HCT116 (cell line): ENCODE measurements around the gene NSRP1. TPM values are rescaled to one million over a fixed set of nuclear protein-coding genes. Genes with fewer than 3 reads are reported as not detected.

Experiments used
- ATAC-seq: fragments of 200-7000 bp; cut with Tn5 transposase; 2 replicates; pipeline ENCODE4 v1.9.1; 2020; ENCODE audit warnings: mild to moderate bottlenecking, moderate library complexity
- BruUV-seq: library from RNA; stranded (reverse); fragments of 400-500 nt; replicated peaks from 2 replicates; lab custom pipeline; 2021; lab: Mats Ljungman, UMichigan
- CTCF ChIA-PET: fragments of 300-600 bp; sonication (Branson Sonifier 250); formaldehyde crosslinking; loops from one replicate; lab custom pipeline; 2021; ENCODE audit warnings: antibody characterized with exemption; lab: Charles Lee
- POLR2A ChIA-PET: fragments of 300-600, 350-600 bp; sonication (Branson Sonifier 250); formaldehyde crosslinking; loops from one replicate; lab custom pipeline; 2021; ENCODE audit warnings: antibody characterized with exemption; lab: Charles Lee
- RAD21 ChIA-PET, 2 experiments: fragments of 300-600 bp; sonication (Branson Sonifier 250); formaldehyde crosslinking; loops; one replicate each; lab custom pipeline; 2023; ENCODE audit warnings: low total read pairs in 2 of 2; ENCODE audit not compliant: uncharacterized antibody in 2 of 2, unreplicated experiment in 2 of 2, low non-redundant PET in 1 of 2; lab: Charles Lee
- DNase-seq: peaks from one replicate; pipeline ENCODE4 v3.0.0-alpha.2; 2010; ENCODE audit warnings: low read depth, low spot score
- H2AFZ ChIP-seq: fragments of 200-600 bp; shearing (Covaris generic), sonication (generic); 2 replicates; pipeline ENCODE4 v1.6.1; 2017; ENCODE audit warnings: low read depth, mixed run types, mixed read lengths, antibody characterized with exemption, low read length; ENCODE audit not compliant: poor library complexity, severe bottlenecking
- H3K27ac ChIP-seq: 2 replicates; pipeline ENCODE4 v1.5.1; 2012; ENCODE audit warnings: low read depth, low read length
- H3K27me3 ChIP-seq: fragments of 200-600 bp; sonication (generic); 2 replicates; pipeline ENCODE4 v1.6.1; 2016; ENCODE audit warnings: mixed run types, low read length, mixed read lengths; ENCODE audit not compliant: insufficient read depth
- H3K36me3 ChIP-seq, 2 experiments: fragments of 200-500 bp in 1 of 2; fragments of 200-600 bp in 1 of 2; sonication (Bioruptor generic) in 1 of 2; sonication (generic) in 1 of 2; 2 replicates each; pipeline versions ENCODE4 v1.5.1 to v1.6.1; 2014 to 2016; ENCODE audit warnings: low read length in 2 of 2, inconsistent platforms in 1 of 2, mixed read lengths in 1 of 2, mixed run types in 1 of 2; ENCODE audit not compliant: insufficient read depth in 2 of 2, control insufficient read depth in 1 of 2
- H3K4me1 ChIP-seq, 2 experiments: fragments of 200-600 bp in 1 of 2; sonication (generic) in 1 of 2; 2 replicates each; pipeline versions ENCODE4 v1.5.1 to v1.6.1; 2012 to 2017; ENCODE audit warnings: low read length in 2 of 2, inconsistent platforms in 1 of 2, mild to moderate bottlenecking in 1 of 2, mixed read lengths in 1 of 2, mixed run types in 1 of 2, moderate library complexity in 1 of 2; ENCODE audit not compliant: insufficient read depth in 2 of 2, control insufficient read depth in 1 of 2
- H3K4me2 ChIP-seq: fragments of 200-600 bp; sonication (generic); 2 replicates; pipeline ENCODE4 v1.6.1; 2017; ENCODE audit warnings: mixed run types, low read length, mixed read lengths
- H3K4me3 ChIP-seq, 2 experiments: fragments of 200-600 bp in 1 of 2; sonication (generic) in 1 of 2; replicated peaks in 1 of 2; 2 replicates each; pipeline ENCODE4 v1.5.1; 2011 to 2016; ENCODE audit warnings: low read length in 2 of 2, control low read depth in 1 of 2, low read depth in 1 of 2, mild to moderate bottlenecking in 1 of 2, mixed read lengths in 1 of 2, mixed run types in 1 of 2
- H3K79me2 ChIP-seq: fragments of 200-600 bp; sonication (generic); 2 replicates; pipeline ENCODE4 v1.6.1; 2017; ENCODE audit warnings: mild to moderate bottlenecking, mixed run types, low read length, moderate library complexity, mixed read lengths; ENCODE audit not compliant: insufficient read depth
- H3K9ac ChIP-seq: fragments of 200-600 bp; sonication (generic); 2 replicates; pipeline ENCODE4 v1.6.1; 2016; ENCODE audit warnings: low read length, mixed read lengths
- H3K9me2 ChIP-seq: fragments of 200-600 bp; sonication (generic), shearing (Covaris generic); 2 replicates; pipeline ENCODE4 v1.6.1; 2017; ENCODE audit warnings: mixed run types, mild to moderate bottlenecking, moderate library complexity; ENCODE audit not compliant: insufficient read depth
- H3K9me3 ChIP-seq, 2 experiments: fragments of 200-500 bp in 1 of 2; fragments of 200-600 bp in 1 of 2; sonication (Bioruptor generic) in 1 of 2; sonication (generic) in 1 of 2; 2 replicates each; pipeline ENCODE4 v1.6.1; 2014 to 2017; ENCODE audit warnings: low read length in 2 of 2, mixed read lengths in 2 of 2, inconsistent platforms in 1 of 2, low read depth in 1 of 2, mild to moderate bottlenecking in 1 of 2, mixed run types in 1 of 2, moderate library complexity in 1 of 2; ENCODE audit not compliant: control insufficient read depth in 1 of 2, insufficient read depth in 1 of 2
- H4K20me1 ChIP-seq: fragments of 200-600 bp; sonication (generic), shearing (Covaris generic); 2 replicates; pipeline ENCODE4 v1.6.1; 2017; ENCODE audit warnings: mixed run types, mild to moderate bottlenecking, moderate library complexity; ENCODE audit not compliant: insufficient read depth
- CEBPB ChIP-seq: IDR thresholded peaks from 2 replicates; pipeline ENCODE4 v1.6.1; 2012; ENCODE audit warnings: low read depth
- EGR1 ChIP-seq: IDR thresholded peaks from 2 replicates; pipeline ENCODE4 v1.6.1; 2012; ENCODE audit warnings: low read depth
- ELF1 ChIP-seq: IDR thresholded peaks from 2 replicates; pipeline ENCODE4 v1.6.1; 2012; ENCODE audit warnings: low read depth, borderline replicate concordance
- EZH2phosphoT487 ChIP-seq: fragments of 200-600 bp; IDR thresholded peaks from 2 replicates; pipeline ENCODE4 v1.6.1; 2018; ENCODE audit warnings: antibody characterized with exemption, borderline replicate concordance
- JUND ChIP-seq: IDR thresholded peaks from 2 replicates; pipeline ENCODE4 v1.6.1; 2012
- MAX ChIP-seq: IDR thresholded peaks from 2 replicates; pipeline ENCODE4 v1.6.1; 2012
- POLR2AphosphoS5 ChIP-seq: IDR thresholded peaks from 2 replicates; pipeline ENCODE4 v1.6.1; 2011; ENCODE audit warnings: mild to moderate bottlenecking, low read depth, low read length, moderate library complexity
- REST ChIP-seq: IDR thresholded peaks from 2 replicates; pipeline ENCODE4 v1.6.1; 2012; ENCODE audit warnings: low read depth
- SIN3A ChIP-seq: IDR thresholded peaks from 2 replicates; pipeline ENCODE4 v1.6.1; 2012; ENCODE audit warnings: low read depth
- YY1 ChIP-seq: IDR thresholded peaks from 2 replicates; pipeline ENCODE4 v1.6.1; 2011; ENCODE audit warnings: low read length, low read depth, moderate library complexity, mild to moderate bottlenecking; ENCODE audit not compliant: insufficient replicate concordance; ENCODE audit errors: extremely low read depth
- ZBTB33 ChIP-seq: IDR thresholded peaks from 2 replicates; pipeline ENCODE4 v1.6.1; 2011; ENCODE audit warnings: mild to moderate bottlenecking, low read length, moderate library complexity; ENCODE audit not compliant: insufficient replicate concordance; ENCODE audit errors: extremely low read depth
- ZFX ChIP-seq: fragments of 450-650 bp; IDR thresholded peaks from 2 replicates; pipeline ENCODE4 v1.6.1; 2017
- ZNF274 ChIP-seq: fragments of 200-500 bp; sonication (Bioruptor generic); IDR thresholded peaks from 2 replicates; pipeline ENCODE4 v1.6.1; 2014; ENCODE audit warnings: mild to moderate bottlenecking, low read depth, low read length, inconsistent platforms
- intact Hi-C: fragments of 100-400 bp; cut with micrococcal nuclease; formaldehyde crosslinking; loops from 2 replicates; pipeline ENCODE4 v1.10.0; 2022
- total RNA-seq: library from RNA; stranded (reverse); gene quantifications from one replicate; pipeline ENCODE4 v1.2.1, GENCODE V29; 2021; ENCODE audit not compliant: unreplicated experiment

Gene NSRP1
- total RNA-seq, 1 experiment from 2014 or later = 24.9 TPM

GRCh38 chr17:30228011-30228410 lies 111.4 kb downstream of the NSRP1 start:
- Histone ChIP-seq H3K27ac (no peak overlapping the region), H2AFZ (no peak overlapping the region), H3K27me3 (peaks cover 14% of the 10 kb centered on the region; the same call in 1 of the 2 replicates), H3K4me1 (peaks cover 0 to 4% of the 10 kb centered on the region in 2 experiments; a peak in 1 of 4 replicates), H3K79me2 (no peaks in the 10 kb centered on the region), H3K9me3 (no peaks in the 10 kb centered on the region), H3K4me2 (no peak overlapping the region), H3K36me3 (no peaks in the 10 kb centered on the region), H4K20me1 (no peaks in the 10 kb centered on the region), H3K4me3 (no peak overlapping the region), H3K9me2 (no peaks in the 10 kb centered on the region), H3K9ac (no peak overlapping the region)
- intact Hi-C loops = no loop called here
- RAD21 ChIA-PET = no interaction called here
- DNase-seq = no peak
- CTCF ChIA-PET = no interaction called here
- POLR2A ChIA-PET = no interaction called here
- BruUV-seq = no TSS peak
- ATAC-seq = no peak
- TF ChIP-seq EGR1 (no peak), MAX (no peak), JUND (no peak), ZNF274 (no peak)

GRCh38 chr17:30229012-30229411 lies 112.4 kb downstream of the NSRP1 start:
- ATAC-seq = no peak
- no TSS peak for BruUV-seq

More at GRCh38 chr17:30229012-30229411, 112.4 kb downstream of the NSRP1 start:
- Histone ChIP-seq H3K36me3 (no peaks in the 10 kb centered on the region), H3K4me2 (no peak overlapping the region), H3K4me1 (no peaks in the 10 kb centered on the region), H4K20me1 (no peaks in the 10 kb centered on the region), H3K9me3 (no peaks in the 10 kb centered on the region), H2AFZ (no peak overlapping the region), H3K79me2 (no peaks in the 10 kb centered on the region), H3K27me3 (peaks cover 22% of the 10 kb centered on the region; the same call in 1 of the 2 replicates), H3K9ac (no peak overlapping the region), H3K27ac (no peak overlapping the region), H3K4me3 (no peak overlapping the region), H3K9me2 (no peaks in the 10 kb centered on the region)
- ChIA-PET POLR2A (no interaction called here), CTCF (no interaction called here), RAD21 (no interaction called here)
- no peak for DNase-seq
- no peak for TF ChIP-seq ZBTB33
- TF ChIP-seq POLR2AphosphoS5 = no peak
- TF ChIP-seq REST = no peak
- no peak for TF ChIP-seq SIN3A
- TF ChIP-seq ZFX = no peak
- no peak for TF ChIP-seq YY1
- no peak for TF ChIP-seq ZNF274
- TF ChIP-seq JUND = no peak
- TF ChIP-seq EZH2phosphoT487 = no peak
- TF ChIP-seq ELF1 = no peak
- no peak for TF ChIP-seq CEBPB
- intact Hi-C loops = no loop called here
